GM18909 (cell line): ENCODE data around the gene NLRP11.

Experiments
- ATAC-seq: cut with Tn5 transposase; IDR thresholded peaks from one replicate; pipeline ENCODE4 v1.9.1; 2021; ENCODE audit warnings: mild to moderate bottlenecking; ENCODE audit not compliant: unreplicated experiment, poor library complexity

Gene NLRP11

GRCh38 chr19:55831846-55832245 lies at the start of gene NLRP11:
TSS of gene NLRP11 (minus strand) at chr19:55831999. CDS start at chr19:55818174, 13,825 bp downstream.
- ATAC-seq = no peak

GRCh38 chr19:55877211-55877610 lies 45.4 kb upstream of the NLRP11 start:
- no peak for ATAC-seq

- ATAC-seq = no peak
Measured at GRCh38 chr19:55870736-55871135, 38.9 kb upstream of the NLRP11 start.

GRCh38 chr19:55867101-55867500 lies 35.3 kb upstream of the NLRP11 start:
- ATAC-seq = no peak

- no peak for ATAC-seq
Measured at GRCh38 chr19:55866521-55866920, 34.7 kb upstream of the NLRP11 start.

GRCh38 chr19:55858969-55859368 lies 27.2 kb upstream of the NLRP11 start:
- ATAC-seq = no peak

- ATAC-seq = no peak
Measured at GRCh38 chr19:55858401-55858800, 26.6 kb upstream of the NLRP11 start.

- no peak for ATAC-seq
Measured at GRCh38 chr19:55857974-55858373, 26.2 kb upstream of the NLRP11 start.

GRCh38 chr19:55857149-55857548 lies 25.4 kb upstream of the NLRP11 start:
- no peak for ATAC-seq

GRCh38 chr19:55855160-55855559 lies 23.4 kb upstream of the NLRP11 start:
- no peak for ATAC-seq

GRCh38 chr19:55838906-55839305 lies 7.1 kb upstream of the NLRP11 start:
- ATAC-seq = no peak

GRCh38 chr19:55838251-55838650 lies 6.5 kb upstream of the NLRP11 start:
- no peak for ATAC-seq

- no peak for ATAC-seq
Measured at GRCh38 chr19:55836340-55836739, 4.5 kb upstream of the NLRP11 start, which contains the start of gene NLRP4. TSS of gene NLRP4 (plus strand) at chr19:55836540. CDS start at chr19:55852081, 15,541 bp downstream.

GRCh38 chr19:55832676-55833075 lies 877 bp upstream of the NLRP11 start:
- no peak for ATAC-seq

- ATAC-seq = no peak
Measured at GRCh38 chr19:55830656-55831055, 1.1 kb downstream of the NLRP11 start.

GRCh38 chr19:55820037-55820436 lies 11.8 kb downstream of the NLRP11 start:
- ATAC-seq = no peak

- ATAC-seq = no peak
Measured at GRCh38 chr19:55813906-55814305, 17.9 kb downstream of the NLRP11 start.

- no peak for ATAC-seq
Measured at GRCh38 chr19:55812449-55812848, 19.4 kb downstream of the NLRP11 start.

GRCh38 chr19:55811340-55811739 lies 20.5 kb downstream of the NLRP11 start:
- ATAC-seq = no peak

GRCh38 chr19:55809381-55810058 lies 22.3 kb downstream of the NLRP11 start:
- ATAC-seq = no peak

- no peak for ATAC-seq
Measured at GRCh38 chr19:55802281-55802680, 29.5 kb downstream of the NLRP11 start.

- no peak for ATAC-seq
Measured at GRCh38 chr19:55801416-55801815, 30.4 kb downstream of the NLRP11 start.
